Measurements from ENCODE around the gene FAM131C.

FAM131C gene

GRCh38 chr1:16009678-16010077 is 63.8 kb downstream of the FAM131C start:
- DNase-seq = no peak
- intact Hi-C loops (cut with DNase I; ENCODE audit: low total_unique reads) = loop anchor here (2.0 kb wide), 2 partner anchors 23 to 47 kb away; no protein-coding TSS in a partner anchor
- Histone ChIP-seq H3K9me3 (no peaks in the 10 kb centered on the region), H3K27ac (peak overlapping the region in 1 of 2 donors; percentile 7), H3K27me3 (no peaks in the 10 kb centered on the region), H3K36me3 (no peaks in the 10 kb centered on the region), H3K4me3 (no peak overlapping the region), H3K4me1 (peaks cover 0 to 29% (median 24%) of the 10 kb centered on the region in 4 donors)
- TF ChIP-seq CTCF (IDR thresholded peaks at IDR 0.05) = no peak

- TF ChIP-seq CTCF (IDR thresholded peaks at IDR 0.05) = peak; percentile 97 to 99
- DNase-seq = peak; percentile 74 to 87
- no peaks in the 10 kb centered on the region for H3K27me3 ChIP-seq
- peaks cover 0 to 22% (median 18%) of the 10 kb centered on the region in 4 donors for H3K4me1 ChIP-seq
- peak overlapping the region in 1 of 2 donors; percentile 7 for H3K27ac ChIP-seq
- intact Hi-C loops (cut with DNase I; ENCODE audit: low total_unique reads) = loop anchor here (2.0 kb wide), 2 partner anchors 24 to 48 kb away; no protein-coding TSS in a partner anchor
- H3K4me3 ChIP-seq = no peak overlapping the region
- no peaks in the 10 kb centered on the region for H3K9me3 ChIP-seq
- no peaks in the 10 kb centered on the region for H3K36me3 ChIP-seq
Measured at GRCh38 chr1:16009030-16009460, 64.4 kb downstream of the FAM131C start.

All from tibial artery (tissue), 4 donors.